Measurements from ENCODE around the gene CYB5R3. TPM values are rescaled to one million over a fixed set of nuclear protein-coding genes. Genes with fewer than 3 reads are reported as not detected.

The CYB5R3 gene
- total and polyA plus RNA-seq, 2 donors (not counting 3 experiments of a cell fraction or from before 2014, with no cell fraction given), result 217 to 263 TPM

DNA sequence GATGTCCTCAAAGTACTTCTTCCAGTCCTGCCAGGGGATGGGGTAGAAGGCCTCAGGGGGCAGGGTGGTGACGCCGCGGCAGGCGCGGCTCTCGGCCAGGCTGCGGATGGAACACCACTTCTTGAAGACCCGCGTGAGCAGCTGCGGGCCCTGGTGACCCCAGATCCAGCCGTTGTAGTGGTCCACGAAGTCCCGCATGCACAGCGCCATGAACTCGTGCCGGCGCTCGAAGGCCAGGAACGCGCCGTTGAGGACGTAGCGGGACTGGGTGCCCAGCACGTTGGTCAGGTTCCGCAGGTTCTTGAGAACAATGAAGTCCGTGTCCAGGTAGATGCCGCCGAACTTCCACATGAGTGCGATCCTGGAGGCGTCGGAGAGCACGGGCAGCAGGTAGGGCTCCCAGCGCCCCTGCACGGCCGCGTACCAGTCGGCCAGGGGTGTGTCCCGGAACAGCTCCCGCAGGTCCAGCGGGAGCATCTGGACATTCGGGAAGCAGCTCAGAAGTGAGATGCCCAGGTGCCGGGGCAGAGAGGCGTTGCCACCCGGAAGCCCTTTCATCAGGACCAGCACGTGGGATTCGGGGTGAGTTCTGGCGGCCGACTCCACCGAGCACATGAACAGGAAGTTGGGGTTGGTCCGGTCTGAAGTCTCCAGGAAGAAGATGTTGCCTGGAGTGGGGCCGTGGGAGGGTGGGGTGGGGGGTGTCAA, 44.0 kb upstream of the CYB5R3 start:
- intact Hi-C loops (cut with micrococcal nuclease), result no loop called here
- ChIA-PET POLR2A (no interaction called here), CTCF (no interaction called here)
- Histone ChIP-seq H3K27me3 (ENCODE audit: control insufficient read depth in 2 of 2, insufficient read depth in 2 of 2, low read length in 2 of 2) (no peaks in the 10 kb centered on the region), H3K4me2 (ENCODE audit: insufficient read depth, low read length) (no peak overlapping the region), H3K79me2 (ENCODE audit: control insufficient read depth, insufficient read depth, low read length) (no peaks in the 10 kb centered on the region), H3K4me3 (replicated peaks in 1 of 3; ENCODE audit: insufficient read depth in 1 of 3, low read depth in 1 of 3, low read length in 3 of 3) (no peak overlapping the region), H3K4me1 (ENCODE audit: control insufficient read depth, extremely low read depth, insufficient read depth, low read length) (peaks cover 5% of the 10 kb centered on the region), H2AFZ (ENCODE audit: low read depth, low read length) (no peak overlapping the region), H3K9me1 (replicated peaks; ENCODE audit: control insufficient read depth, extremely low read depth, insufficient read depth, low read length) (no peaks in the 10 kb centered on the region), H4K20me1 (replicated peaks; ENCODE audit: control insufficient read depth, extremely low read depth, insufficient read depth, low read length) (no peaks in the 10 kb centered on the region), H3K9ac (replicated peaks; ENCODE audit: extremely low read depth, insufficient read depth, low read length) (no peak overlapping the region), H3K36me3 (ENCODE audit: control insufficient read depth in 2 of 2, extremely low read depth in 1 of 2, insufficient read depth in 2 of 2, low read length in 2 of 2) (peaks cover 0 to 4% of the 10 kb centered on the region in 2 experiments), H3K9me3 (replicated peaks; ENCODE audit: control insufficient read depth, insufficient read depth, low read length) (no peaks in the 10 kb centered on the region), H3K27ac (ENCODE audit: insufficient read depth, low read depth, low read length) (no peak overlapping the region)
- no peak for FAIRE-seq
- no peak for DNase-seq (ENCODE audit: low read depth, low spot score)
- TF ChIP-seq EZH2 (IDR thresholded peaks at IDR 0.05; ENCODE audit: borderline replicate concordance, low read depth, low read length, severe bottlenecking), result no peak
- no peak for TF ChIP-seq FOS (IDR thresholded peaks at IDR 0.05; ENCODE audit: borderline replicate concordance, insufficient read depth, low read length)
- TF ChIP-seq POLR2A (IDR thresholded peaks at IDR 0.05; ENCODE audit: low read depth, low read length), result no peak
- TF ChIP-seq CTCF (IDR thresholded peaks at IDR 0.05; ENCODE audit: extremely low read depth in 1 of 2, insufficient read depth in 1 of 2, low read depth in 1 of 2, low read length in 2 of 2), result no peak
- no peak for TF ChIP-seq POLR2AphosphoS5 (IDR thresholded peaks at IDR 0.05; ENCODE audit: insufficient read depth, low read depth, low read length)
- no peak for TF ChIP-seq GATA2 (IDR thresholded peaks at IDR 0.05; ENCODE audit: insufficient read depth, insufficient read length, low read depth, low read length)
- TF ChIP-seq, protein P1, sequence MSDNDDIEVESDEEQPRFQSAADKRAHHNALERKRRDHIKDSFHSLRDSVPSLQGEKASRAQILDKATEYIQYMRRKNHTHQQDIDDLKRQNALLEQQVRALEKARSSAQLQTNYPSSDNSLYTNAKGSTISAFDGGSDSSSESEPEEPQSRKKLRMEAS (IDR thresholded peaks at IDR 0.05; ENCODE audit: insufficient read depth, insufficient read length), result no peak
- TF ChIP-seq JUN (IDR thresholded peaks at IDR 0.05; ENCODE audit: borderline replicate concordance, insufficient read depth, insufficient read length, low read depth), result no peak
- TF ChIP-seq MYC (IDR thresholded peaks at IDR 0.05; ENCODE audit: low read depth, low read length), result no peak
- BruUV-seq (replicated peaks), result TSS peak; percentile 8
- dilution Hi-C loops (cut with MboI; ENCODE audit: extremely low pct_ligation_motif_present, low sequenced_read_pairs), result no loop called here

Data from endothelial cell of umbilical vein (primary cell).